Measurements from ENCODE around the gene RALY.

- TF ChIP-seq POLR2AphosphoS5 (IDR thresholded peaks at IDR 0.05; ENCODE audit: low read depth, low read length) (no peak), POLR2A (IDR thresholded peaks at IDR 0.05; ENCODE audit: low read depth, low read length) (no peak), TAF1 (IDR thresholded peaks at IDR 0.05; ENCODE audit: low read depth, low read length) (no peak)
Observed at GRCh38 chr20:34075647-34076046, 81.9 kb downstream of the RALY start.

Data from GM12891 (cell line).